ENCODE data around the gene KLHL7.
"Not testable (repeated sequence)": the region's sequence is repeated elsewhere in the genome, so short reads cannot be mapped to it uniquely, and the experiment has no call there.

The KLHL7 gene

DNA sequence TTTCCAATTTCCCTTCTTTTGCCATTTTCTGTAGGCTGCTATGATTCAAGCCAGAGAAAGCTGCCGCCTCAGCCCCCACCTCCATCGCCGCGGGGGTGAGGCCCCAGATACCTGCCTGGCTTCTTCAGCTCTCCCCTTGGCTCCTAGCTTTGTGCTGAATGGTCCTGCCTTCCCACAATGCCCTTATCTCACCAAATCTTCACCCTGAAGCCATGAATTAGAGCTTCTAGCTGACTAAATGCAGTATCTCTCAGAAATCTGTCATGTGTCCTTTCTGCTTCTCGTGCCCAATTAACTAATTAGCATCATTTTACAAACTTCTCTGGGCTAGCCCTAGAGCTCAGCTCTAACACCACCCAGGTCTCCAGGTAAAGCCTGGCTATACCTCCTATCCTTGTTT, 108.8 kb downstream of the KLHL7 start:
- no peak for DNase-seq (ENCODE audit: low read depth)

DNA sequence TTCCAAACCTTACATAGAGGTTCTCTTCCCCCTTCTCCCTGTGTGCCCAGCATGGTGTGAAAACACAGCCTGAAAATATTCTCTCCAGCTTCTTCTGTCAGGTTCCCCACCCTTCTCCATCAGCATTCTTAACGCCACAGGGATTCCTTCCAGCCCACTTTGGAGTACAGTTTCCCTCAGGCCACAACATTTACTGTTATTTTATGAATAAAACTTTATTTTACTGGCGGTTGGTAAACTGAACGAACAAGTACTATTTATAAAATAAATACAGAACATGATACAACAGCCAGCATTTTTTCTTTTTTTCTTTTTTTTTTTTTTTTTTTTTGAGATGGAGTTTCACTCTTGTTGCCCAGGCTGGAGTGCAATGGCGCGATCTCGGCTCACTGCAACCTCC, 109.4 kb downstream of the KLHL7 start:
- no peak for DNase-seq (ENCODE audit: low read depth)

DNA sequence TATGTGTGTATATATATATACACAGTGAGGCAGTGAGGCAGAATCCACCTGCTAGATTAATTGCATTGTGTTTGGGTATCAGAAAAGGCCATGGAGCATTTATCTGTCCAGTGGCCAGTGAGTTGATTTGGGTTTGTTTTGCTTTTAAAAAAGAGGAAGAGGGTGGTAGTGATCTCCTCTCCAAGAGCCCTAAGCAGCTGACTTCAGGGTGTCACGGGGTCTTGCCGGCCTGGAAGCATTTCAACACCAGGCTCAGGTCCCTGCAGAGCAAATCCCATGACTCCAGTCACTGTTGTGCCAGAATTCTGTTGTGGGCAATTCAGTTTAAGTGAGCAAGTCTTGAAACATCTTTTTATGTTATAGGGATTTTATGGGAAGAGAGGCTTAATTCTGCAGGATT, 110.4 kb downstream of the KLHL7 start:
- DNase-seq (ENCODE audit: low read depth): no peak

DNA sequence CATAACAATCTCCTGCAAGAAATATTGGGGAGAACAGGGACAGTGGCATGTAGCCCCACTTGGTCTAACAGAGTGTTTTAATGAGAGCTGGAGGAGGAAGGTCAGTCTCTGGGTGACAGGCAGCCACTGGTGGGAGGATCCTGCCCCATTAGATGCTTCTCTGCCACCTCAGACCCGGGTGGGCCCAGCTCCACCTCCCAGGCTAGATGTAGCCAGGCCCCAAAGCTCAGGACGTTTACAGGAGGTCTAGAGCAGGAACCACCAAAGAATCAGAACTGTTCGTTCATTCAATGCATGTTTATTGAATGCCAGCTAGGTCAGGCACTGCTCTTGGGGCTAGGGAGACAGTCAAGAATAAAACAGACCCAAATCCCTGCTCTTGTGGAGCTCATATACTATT, 112.6 kb downstream of the KLHL7 start:
- no peak for DNase-seq (ENCODE audit: low read depth)

DNA sequence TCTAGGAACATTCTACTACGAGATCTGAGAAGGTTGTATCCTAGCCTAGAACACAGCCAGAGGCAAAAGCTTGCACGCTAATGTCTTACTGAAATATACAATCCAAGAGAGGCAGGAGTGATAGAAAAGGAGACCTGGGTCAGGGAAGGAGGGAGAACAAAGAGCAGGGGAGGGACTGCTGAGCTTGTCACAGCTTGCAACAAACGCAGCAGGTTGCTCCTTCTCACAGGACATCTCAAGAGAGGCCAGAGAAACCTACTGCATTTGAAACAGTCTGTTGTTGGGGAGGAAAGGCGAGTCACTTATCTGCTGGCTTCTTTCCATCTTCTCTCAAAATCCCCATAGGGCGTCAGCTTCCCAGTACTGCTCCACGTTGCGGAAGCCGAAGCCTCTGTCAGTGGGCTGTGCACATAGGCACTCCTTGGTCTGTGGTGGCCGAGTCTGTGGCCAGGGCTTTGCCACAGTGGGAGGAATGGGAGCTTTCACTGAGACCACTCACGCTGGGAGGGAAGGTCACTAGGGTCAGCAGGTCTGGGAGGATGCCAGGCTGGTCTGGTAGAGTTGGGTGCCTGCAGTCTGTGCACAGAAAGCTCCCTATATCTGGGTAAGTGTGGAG, 115.2 kb downstream of the KLHL7 start:
- DNase-seq (ENCODE audit: low read depth): no peak

DNA sequence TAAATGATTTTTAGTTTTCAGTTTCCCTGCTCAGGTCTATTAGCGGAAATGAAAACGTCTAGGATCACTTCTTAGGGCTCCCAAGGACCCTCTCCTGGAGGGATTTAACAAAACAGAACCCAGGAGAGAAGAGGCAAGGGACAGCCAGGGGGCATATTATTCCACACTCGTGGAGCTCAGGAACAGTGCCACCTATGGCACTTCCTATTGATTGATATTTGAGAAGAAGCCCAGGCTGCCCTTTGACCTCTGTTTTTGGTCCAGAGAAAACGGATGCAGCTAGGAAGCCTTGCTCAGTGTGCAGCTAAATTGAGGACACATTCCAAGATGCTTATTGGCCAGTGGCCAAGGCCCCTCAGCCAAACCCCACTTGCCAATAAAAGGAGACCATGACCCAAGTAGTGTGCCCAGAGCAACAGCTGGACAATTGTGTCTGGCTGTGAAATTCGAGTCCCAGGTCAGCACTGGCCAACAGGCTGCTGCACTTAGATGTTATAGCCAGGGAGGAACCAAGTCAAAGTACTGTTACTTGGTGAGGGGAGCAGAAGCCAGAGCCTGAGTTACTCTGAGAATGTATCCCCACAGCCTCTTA, 117.0 kb downstream of the KLHL7 start:
- DNase-seq (ENCODE audit: low read depth): no peak

DNA sequence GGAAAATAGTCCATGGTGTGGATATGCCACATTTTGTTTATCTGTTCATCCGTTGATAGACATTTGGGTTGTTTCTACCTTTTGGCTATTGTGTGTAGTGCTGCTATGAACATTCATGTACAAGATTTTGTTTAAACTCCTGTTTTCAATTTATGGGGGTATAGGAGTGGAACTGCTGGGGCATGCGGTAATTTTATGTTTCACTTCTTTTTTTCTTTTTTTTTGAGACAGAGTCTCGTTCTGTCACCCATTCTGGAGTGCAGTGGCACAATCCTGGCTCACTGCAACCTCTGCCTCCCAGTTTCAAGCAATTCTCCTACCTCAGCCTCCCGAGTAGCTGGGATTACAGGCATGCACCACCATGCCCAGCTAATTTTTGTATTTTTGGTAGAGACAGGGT, 118.8 kb downstream of the KLHL7 start:
- not testable (repeated sequence) for DNase-seq (ENCODE audit: low read depth)

DNA sequence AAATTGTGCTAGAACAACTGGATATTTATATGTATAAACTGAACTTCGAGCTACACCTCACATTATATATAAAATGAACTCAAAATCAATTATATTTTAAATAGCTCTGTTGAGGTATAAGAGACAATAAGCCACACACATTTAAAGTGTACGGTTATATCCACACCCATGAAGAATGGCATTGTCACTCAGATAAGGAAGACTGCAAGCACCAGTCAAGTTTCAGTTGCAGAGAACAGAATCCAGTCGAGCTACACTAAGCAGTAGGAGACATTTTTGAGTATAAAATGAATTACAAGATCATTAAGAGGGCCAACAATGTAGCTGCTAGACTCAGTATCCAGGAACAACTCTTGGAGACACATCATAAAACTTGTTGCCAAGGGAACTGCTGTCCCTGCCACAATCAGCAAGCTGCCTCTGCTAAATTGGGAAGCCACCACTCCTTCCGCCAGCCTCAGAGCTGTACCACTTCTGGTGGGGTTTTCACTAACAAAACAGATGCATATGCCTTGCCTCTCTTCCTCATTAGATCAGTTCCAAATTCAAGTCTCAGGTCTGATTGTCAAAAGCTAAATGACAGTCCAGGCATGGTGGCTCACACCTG, 121.4 kb downstream of the KLHL7 start:
- DNase-seq (ENCODE audit: low read depth): no peak

Measured in iris pigment epithelial cell (primary cell).